Smooth muscle cell (in vitro differentiated cells): ENCODE measurements around the gene ADAM12. TPM values are rescaled to one million over a fixed set of nuclear protein-coding genes. Genes with fewer than 3 reads are reported as not detected.

Experiments used
- DNase-seq: peaks from one replicate; lab custom pipeline; 2025; ENCODE audit not compliant: unreplicated experiment; lab: John Stamatoyannopoulos, UW
- H2AFZ ChIP-seq: fragments of 200-600 bp; sonication (generic); 2 replicates; pipeline ENCODE4 v1.6.0; 2016; ENCODE audit warnings: antibody characterized with exemption, low read depth, mild to moderate bottlenecking
- H3F3A ChIP-seq: fragments of 200-600 bp; sonication (generic); 2 replicates; pipeline ENCODE4 v1.6.0; 2017; ENCODE audit warnings: antibody characterized with exemption, low read depth
- H3K27ac ChIP-seq: fragments of 200-600 bp; sonication (generic); 2 replicates; pipeline ENCODE4 v1.5.1; 2016; ENCODE audit warnings: low read depth, mild to moderate bottlenecking
- H3K27me3 ChIP-seq: fragments of 200-600 bp; sonication (generic); 2 replicates; pipeline ENCODE4 v1.6.1; 2016; ENCODE audit warnings: low read depth, mild to moderate bottlenecking
- H3K36me3 ChIP-seq: fragments of 200-600 bp; sonication (generic); 2 replicates; pipeline ENCODE4 v1.5.1; 2016; ENCODE audit warnings: low read depth
- H3K4me1 ChIP-seq: fragments of 200-600 bp; sonication (generic); 2 replicates; pipeline ENCODE4 v1.5.1; 2016; ENCODE audit warnings: low read depth
- H3K4me2 ChIP-seq: fragments of 200-600 bp; sonication (generic); 2 replicates; pipeline ENCODE4 v1.6.0; 2016; ENCODE audit warnings: mild to moderate bottlenecking
- H3K4me3 ChIP-seq: fragments of 200-600 bp; sonication (generic); 2 replicates; pipeline ENCODE4 v1.5.1; 2016; ENCODE audit warnings: mild to moderate bottlenecking
- H3K79me2 ChIP-seq: fragments of 200-600 bp; sonication (generic); 2 replicates; pipeline ENCODE4 v1.6.0; 2016; ENCODE audit warnings: low read depth, mild to moderate bottlenecking
- H3K9ac ChIP-seq: fragments of 200-600 bp; sonication (generic); 2 replicates; pipeline ENCODE4 v1.6.0; 2016; ENCODE audit warnings: low read depth
- H3K9me3 ChIP-seq: fragments of 200-600 bp; sonication (generic); replicated peaks from 2 replicates; pipeline ENCODE4 v1.5.1; 2016; ENCODE audit warnings: low read depth
- H4K20me1 ChIP-seq: fragments of 200-600 bp; sonication (generic); 2 replicates; pipeline ENCODE4 v1.6.0; 2016; ENCODE audit warnings: low read depth
- WGBS: methylation state at CpG from one replicate; pipeline ENCODE4 v1.1.7; 2016; ENCODE audit warnings: low lambda C conversion rate; 5-methylcytosine and 5-hydroxymethylcytosine counted together
- polyA plus RNA-seq: library from polyadenylated mRNA; unstranded; fragments of >200 nt; fragmentation: Nextera tagmentation; extraction: Ambion mirVana; gene quantifications from 2 replicates; pipeline ENCODE4 v1.2.1, GENCODE V29; 2016
- total RNA-seq: library from RNA; depleted of rRNA; stranded (reverse); fragments of >200 nt; gene quantifications from 2 replicates; pipeline ENCODE4 v1.2.3, GENCODE V29; 2014
- TF ChIP-seq, protein P1 (sequence below): fragments of 200-600 bp; sonication (generic); IDR thresholded peaks from 2 replicates; pipeline ENCODE4 v1.5.1; 2017; ENCODE audit warnings: borderline replicate concordance, mild to moderate bottlenecking, antibody characterized with exemption; ENCODE audit not compliant: insufficient read depth, poor library complexity, severe bottlenecking

Gene ADAM12
- total and polyA plus RNA-seq, 2 experiments from 2014 or later, result 40.0 to 54.3 TPM

DNA sequence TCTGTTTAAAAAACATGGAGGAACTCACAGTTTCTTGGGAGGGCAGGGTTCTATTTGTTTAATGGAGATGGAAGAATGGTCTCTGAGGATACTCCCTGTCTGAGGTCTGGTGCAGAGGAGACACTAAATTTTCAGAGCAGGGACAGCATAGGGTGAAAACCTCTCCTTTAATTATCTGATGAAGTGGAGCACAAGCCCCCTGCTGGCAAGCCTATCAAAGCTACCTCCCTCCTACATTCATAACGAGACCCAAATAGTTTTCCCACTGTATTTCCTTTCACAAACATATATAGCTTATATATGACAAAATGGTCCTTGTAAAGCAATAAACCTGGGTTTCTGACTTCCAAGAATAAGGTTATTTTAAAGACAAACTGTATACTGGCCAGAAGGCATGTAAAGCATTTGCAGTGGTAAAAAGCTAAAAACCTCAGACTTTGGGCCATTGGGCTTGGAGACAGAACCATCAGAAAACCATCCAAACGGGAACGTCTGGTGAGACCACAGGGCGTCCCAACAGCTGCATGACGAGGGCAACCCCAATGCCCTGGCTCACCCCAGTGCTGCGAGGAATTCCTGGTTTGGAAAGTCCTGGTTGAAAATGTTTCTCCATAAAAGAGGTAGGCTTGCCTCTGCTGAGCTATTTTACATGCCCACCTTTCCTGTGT, 290.6 kb downstream of the ADAM12 start:
- no peak overlapping the region for H3K27ac ChIP-seq
- H3K4me3 ChIP-seq, result no peak overlapping the region
- H2AFZ ChIP-seq, result no peak overlapping the region
- no peak overlapping the region for H3K9ac ChIP-seq
- H3K36me3 ChIP-seq, result no peaks in the 10 kb centered on the region
- H4K20me1 ChIP-seq, result no peaks in the 10 kb centered on the region
- no peaks in the 10 kb centered on the region for H3K79me2 ChIP-seq
- no peaks in the 10 kb centered on the region for H3K4me1 ChIP-seq
- TF ChIP-seq, protein P1, sequence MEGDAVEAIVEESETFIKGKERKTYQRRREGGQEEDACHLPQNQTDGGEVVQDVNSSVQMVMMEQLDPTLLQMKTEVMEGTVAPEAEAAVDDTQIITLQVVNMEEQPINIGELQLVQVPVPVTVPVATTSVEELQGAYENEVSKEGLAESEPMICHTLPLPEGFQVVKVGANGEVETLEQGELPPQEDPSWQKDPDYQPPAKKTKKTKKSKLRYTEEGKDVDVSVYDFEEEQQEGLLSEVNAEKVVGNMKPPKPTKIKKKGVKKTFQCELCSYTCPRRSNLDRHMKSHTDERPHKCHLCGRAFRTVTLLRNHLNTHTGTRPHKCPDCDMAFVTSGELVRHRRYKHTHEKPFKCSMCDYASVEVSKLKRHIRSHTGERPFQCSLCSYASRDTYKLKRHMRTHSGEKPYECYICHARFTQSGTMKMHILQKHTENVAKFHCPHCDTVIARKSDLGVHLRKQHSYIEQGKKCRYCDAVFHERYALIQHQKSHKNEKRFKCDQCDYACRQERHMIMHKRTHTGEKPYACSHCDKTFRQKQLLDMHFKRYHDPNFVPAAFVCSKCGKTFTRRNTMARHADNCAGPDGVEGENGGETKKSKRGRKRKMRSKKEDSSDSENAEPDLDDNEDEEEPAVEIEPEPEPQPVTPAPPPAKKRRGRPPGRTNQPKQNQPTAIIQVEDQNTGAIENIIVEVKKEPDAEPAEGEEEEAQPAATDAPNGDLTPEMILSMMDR, result no peak
- H3F3A ChIP-seq, result peaks cover 5% of the 10 kb centered on the region
- H3K9me3 ChIP-seq, result no peaks in the 10 kb centered on the region
- WGBS, result 90% methylated on average over 6 of the region's 6 CpGs
- H3K27me3 ChIP-seq, result no peaks in the 10 kb centered on the region
- no peak overlapping the region for H3K4me2 ChIP-seq
- no peak for DNase-seq

- Histone ChIP-seq H3K36me3 (no peaks in the 10 kb centered on the region), H3K27ac (no peak overlapping the region), H2AFZ (no peak overlapping the region), H3K9me3 (no peaks in the 10 kb centered on the region), H3F3A (peaks cover 17% of the 10 kb centered on the region), H3K27me3 (no peaks in the 10 kb centered on the region), H3K4me3 (no peak overlapping the region), H3K9ac (no peak overlapping the region), H3K4me1 (no peaks in the 10 kb centered on the region), H4K20me1 (no peaks in the 10 kb centered on the region), H3K79me2 (no peaks in the 10 kb centered on the region), H3K4me2 (no peak overlapping the region)
- DNase-seq, result no peak
- WGBS, result 90% methylated on average over 5 of the region's 5 CpGs
- TF ChIP-seq, protein P1, result no peak
Observed at GRCh38 chr10:126094537-126094936, 293.7 kb downstream of the ADAM12 start.

DNA sequence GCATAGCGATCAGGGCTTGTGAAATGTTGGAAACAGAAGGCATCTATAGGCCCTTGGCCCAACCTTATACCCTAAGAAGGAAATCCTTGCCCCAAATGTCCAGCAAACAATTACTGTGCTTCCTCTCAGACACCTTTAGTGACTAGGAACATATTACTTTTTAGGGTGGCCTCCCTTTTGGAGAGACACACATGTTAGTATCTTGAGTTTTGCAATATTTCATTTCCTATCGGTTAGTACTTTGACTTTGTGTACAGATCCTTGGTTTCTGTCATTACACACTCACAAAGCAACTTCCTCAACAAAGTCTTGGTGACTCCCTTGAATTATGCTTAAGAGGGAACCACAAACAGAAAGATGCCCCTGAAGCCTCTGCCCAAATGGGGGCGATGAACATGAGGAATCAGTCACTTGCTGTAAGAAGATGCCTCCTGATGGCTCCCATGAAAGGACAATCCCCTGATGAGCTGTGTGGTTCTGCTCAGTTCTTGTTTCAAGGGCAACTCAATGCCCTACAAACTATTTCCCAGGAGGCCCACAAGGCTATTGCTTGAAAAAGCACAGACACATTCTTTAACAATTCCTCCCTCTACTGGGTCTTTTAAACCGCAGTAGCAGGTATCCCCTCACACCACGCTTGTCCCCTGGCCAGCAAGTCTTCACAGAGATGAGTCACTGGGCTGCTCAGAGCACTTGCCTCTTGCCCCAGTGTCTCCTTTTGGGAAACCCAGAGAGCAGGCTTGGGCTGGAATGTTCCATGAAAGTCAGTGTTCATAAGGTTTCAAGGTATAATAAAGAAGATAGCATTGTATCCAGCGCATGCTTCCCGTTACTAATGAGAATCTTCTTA, 295.7 kb downstream of the ADAM12 start:
- TF ChIP-seq, protein P1, result no peak
- Histone ChIP-seq H3K79me2 (no peaks in the 10 kb centered on the region), H3K36me3 (no peaks in the 10 kb centered on the region), H3K27ac (peak overlapping the region; percentile 89), H3K27me3 (no peaks in the 10 kb centered on the region), H2AFZ (no peak overlapping the region), H3K4me3 (no peak overlapping the region), H3F3A (peaks cover 17% of the 10 kb centered on the region), H3K4me1 (no peaks in the 10 kb centered on the region), H3K4me2 (no peak overlapping the region), H3K9me3 (no peaks in the 10 kb centered on the region), H4K20me1 (no peaks in the 10 kb centered on the region), H3K9ac (no peak overlapping the region)
- no peak for DNase-seq
- WGBS, result 86% methylated on average over 7 of the region's 7 CpGs
